Gastrocnemius medialis (tissue), 4 donors: ENCODE data around the gene AADACL2.

Experiments used
- POLR2A ChIP-seq, 2 donors: fragments of 450-650 bp; IDR thresholded peaks; one replicate each; pipeline ENCODE4 v1.6.1; 2017; ENCODE audit warnings: antibody characterized with exemption in 2 of 2, mild to moderate bottlenecking in 2 of 2, moderate library complexity in 2 of 2
- TF ChIP-seq, protein P1 (sequence below), 5 experiments: fragments of 450-650 bp in 3 of 5; fragments of 200-600 bp in 2 of 5; sonication (generic) in 2 of 5; IDR thresholded peaks in 4 of 5; conservative IDR thresholded peaks in 1 of 5; 1 replicate in 4 of 5; 2 replicates in 1 of 5; pipeline ENCODE4 v1.5.1; 2016 to 2019; ENCODE audit warnings: antibody characterized with exemption in 5 of 5, mild to moderate bottlenecking in 3 of 5, moderate library complexity in 3 of 5

DNA sequence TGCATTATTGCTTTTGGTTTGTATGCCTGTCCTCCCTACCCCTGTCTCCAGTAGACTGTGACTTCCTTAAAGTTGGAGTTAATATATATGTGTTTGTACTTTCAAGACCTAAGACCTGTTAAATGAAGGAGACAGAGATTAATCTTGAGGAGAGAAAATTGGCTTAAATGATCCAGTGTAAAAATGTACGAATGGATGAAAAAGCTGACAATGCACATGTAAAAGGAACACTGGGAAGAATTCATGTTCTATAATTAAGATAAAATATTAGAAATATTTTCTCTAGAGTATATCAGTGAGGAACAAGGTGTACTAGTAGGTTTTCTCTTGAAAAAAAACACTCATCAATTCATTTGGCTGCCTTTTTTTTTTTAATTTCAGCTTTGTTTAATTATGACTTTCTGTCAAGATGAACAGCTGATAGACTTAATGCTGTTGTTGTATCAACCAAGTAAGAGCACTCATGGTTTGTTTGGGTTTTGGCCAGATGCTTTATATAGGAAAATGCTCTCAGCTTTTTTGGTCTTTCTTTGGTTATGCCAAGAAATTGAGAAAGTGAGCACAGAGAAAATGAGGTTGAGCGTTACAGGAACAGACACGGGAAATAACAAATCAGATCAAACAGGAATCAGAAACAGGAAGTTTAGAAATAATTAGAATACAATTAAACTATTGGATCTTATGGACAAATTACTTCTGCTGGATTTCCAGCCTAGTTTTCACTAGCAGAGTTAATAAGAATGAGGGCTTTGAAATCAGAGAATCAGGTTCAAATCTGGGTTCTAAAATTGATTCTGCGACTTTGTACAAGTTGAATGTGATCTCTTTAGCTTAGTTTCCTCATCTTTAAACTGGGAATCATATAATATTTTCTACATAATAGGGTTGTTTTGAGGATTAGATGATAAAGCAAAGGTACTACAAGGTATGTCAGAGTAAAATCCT lies 41.9 kb downstream of the AADACL2 start:
- no peak for TF ChIP-seq POLR2A (IDR thresholded peaks at IDR 0.05)
- TF ChIP-seq, protein P1, sequence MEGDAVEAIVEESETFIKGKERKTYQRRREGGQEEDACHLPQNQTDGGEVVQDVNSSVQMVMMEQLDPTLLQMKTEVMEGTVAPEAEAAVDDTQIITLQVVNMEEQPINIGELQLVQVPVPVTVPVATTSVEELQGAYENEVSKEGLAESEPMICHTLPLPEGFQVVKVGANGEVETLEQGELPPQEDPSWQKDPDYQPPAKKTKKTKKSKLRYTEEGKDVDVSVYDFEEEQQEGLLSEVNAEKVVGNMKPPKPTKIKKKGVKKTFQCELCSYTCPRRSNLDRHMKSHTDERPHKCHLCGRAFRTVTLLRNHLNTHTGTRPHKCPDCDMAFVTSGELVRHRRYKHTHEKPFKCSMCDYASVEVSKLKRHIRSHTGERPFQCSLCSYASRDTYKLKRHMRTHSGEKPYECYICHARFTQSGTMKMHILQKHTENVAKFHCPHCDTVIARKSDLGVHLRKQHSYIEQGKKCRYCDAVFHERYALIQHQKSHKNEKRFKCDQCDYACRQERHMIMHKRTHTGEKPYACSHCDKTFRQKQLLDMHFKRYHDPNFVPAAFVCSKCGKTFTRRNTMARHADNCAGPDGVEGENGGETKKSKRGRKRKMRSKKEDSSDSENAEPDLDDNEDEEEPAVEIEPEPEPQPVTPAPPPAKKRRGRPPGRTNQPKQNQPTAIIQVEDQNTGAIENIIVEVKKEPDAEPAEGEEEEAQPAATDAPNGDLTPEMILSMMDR (IDR thresholded peaks at IDR 0.05 in 4 of 5, conservative IDR thresholded peaks at IDR 0.05 in 1 of 5) = no peak
